ENCODE results near the gene AP3B1. TPM values are rescaled to one million over a fixed set of nuclear protein-coding genes. Genes with fewer than 3 reads are reported as not detected.
"Not testable (repeated sequence)": the region's sequence is repeated elsewhere in the genome, so short reads cannot be mapped to it uniquely, and the experiment has no call there.

AP3B1 gene
- total RNA-seq, 1 experiment from 2014 or later: 41.1 TPM

- Histone ChIP-seq H3K9me3 (no peaks in the 10 kb centered on the region), H3K4me3 (no peak overlapping the region), H3K27me3 (no peaks in the 10 kb centered on the region), H3K36me3 (no peaks in the 10 kb centered on the region)
- no peak for DNase-seq
Measured at GRCh38 chr5:78232163-78232562, 62.3 kb downstream of the AP3B1 start.

DNA sequence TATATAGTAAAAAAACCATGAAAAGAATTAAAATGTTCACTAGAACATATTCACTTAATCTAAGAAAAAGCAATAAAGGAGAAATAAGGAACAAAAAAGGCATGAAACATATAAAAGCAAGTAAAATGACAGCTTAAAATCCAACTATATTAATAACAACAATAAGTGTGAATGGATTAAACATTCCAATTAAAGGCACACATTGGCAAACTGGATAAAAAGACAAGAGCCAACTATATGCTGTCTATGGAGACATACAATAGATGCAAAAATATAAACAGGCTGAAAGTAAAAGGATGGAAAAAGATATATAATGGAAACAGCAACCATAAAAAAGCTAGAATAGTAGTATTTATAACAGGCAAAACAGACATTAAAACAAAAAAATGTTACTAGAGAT, 70.1 kb downstream of the AP3B1 start:
- Histone ChIP-seq H3K36me3 (peaks cover 7% of the 10 kb centered on the region), H3K4me3 (no peak overlapping the region), H3K9me3 (no peaks in the 10 kb centered on the region), H3K27me3 (no peaks in the 10 kb centered on the region)
- no peak for DNase-seq

GRCh38 chr5:78221964-78222451, 72.5 kb downstream of the AP3B1 start:
- Histone ChIP-seq H3K36me3 (peaks cover 7% of the 10 kb centered on the region), H3K27me3 (no peaks in the 10 kb centered on the region), H3K4me3 (no peak overlapping the region), H3K9me3 (no peaks in the 10 kb centered on the region)
- DNase-seq: no peak

DNA sequence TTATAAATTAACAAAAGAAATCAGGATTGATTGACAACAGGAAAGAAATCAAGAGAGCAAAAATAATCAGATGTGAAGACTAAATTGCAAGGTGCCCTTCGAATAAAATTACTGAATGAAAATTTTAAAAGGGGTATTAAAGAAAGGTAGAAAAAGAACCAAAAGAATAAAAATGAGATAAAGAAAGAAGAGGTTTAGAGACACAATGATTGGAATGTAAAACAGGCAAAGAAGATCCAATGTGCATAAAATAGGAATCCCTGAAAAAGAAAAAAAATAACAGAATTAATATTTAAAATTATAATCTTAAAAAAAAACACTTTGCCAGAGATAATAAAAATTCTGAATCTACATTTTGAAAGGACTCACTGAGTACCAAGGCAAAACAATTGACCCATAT, 73.0 kb downstream of the AP3B1 start:
- H3K27me3 ChIP-seq: no peaks in the 10 kb centered on the region
- DNase-seq: no peak
- peaks cover 7% of the 10 kb centered on the region for H3K36me3 ChIP-seq
- no peaks in the 10 kb centered on the region for H3K9me3 ChIP-seq
- H3K4me3 ChIP-seq: no peak overlapping the region

DNA sequence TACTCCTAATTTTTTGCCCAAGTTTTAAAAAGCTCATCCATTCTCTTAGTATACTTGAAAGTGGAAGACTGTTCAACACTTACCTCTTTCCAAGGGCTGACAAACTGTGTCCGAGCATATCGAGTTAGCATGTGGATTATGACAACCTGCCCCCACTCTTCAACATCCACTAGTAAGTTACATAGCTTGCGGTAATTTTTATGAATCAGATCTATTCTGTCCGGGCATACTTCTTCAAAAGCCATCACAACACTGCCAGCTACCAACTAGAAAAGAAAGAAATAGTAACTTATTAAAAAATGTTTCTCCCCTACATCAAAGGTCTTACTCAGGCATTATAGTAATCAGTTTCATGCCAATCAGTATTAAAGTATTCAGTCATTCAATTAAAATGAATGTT, 78.5 kb downstream of the AP3B1 start:
- Histone ChIP-seq H3K4me3 (no peak overlapping the region), H3K9me3 (no peaks in the 10 kb centered on the region), H3K27me3 (no peaks in the 10 kb centered on the region), H3K36me3 (no peaks in the 10 kb centered on the region)
- DNase-seq: no peak

DNA sequence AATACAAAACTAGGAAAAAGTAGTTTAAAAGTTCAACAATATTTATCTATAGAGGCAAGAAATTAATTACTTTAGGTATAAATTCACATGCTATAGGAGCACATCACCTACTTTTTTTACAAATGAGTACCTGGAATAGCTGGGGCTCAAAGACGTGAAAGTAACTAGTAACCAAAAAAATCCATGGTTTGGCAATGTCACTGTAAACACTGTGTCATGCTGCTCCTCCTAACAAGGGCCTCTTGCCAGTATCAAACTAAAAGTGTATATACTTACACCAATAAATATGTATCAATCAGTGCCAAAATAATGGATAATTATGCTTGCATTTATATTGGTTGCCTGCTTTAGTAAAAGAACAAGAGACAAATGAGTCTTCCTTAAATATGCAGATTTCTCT, 78.9 kb downstream of the AP3B1 start:
- Histone ChIP-seq H3K27me3 (no peaks in the 10 kb centered on the region), H3K4me3 (no peak overlapping the region), H3K9me3 (no peaks in the 10 kb centered on the region), H3K36me3 (no peaks in the 10 kb centered on the region)
- no peak for DNase-seq

GRCh38 chr5:78213799-78214198, 80.7 kb downstream of the AP3B1 start:
- Histone ChIP-seq H3K27me3 (no peaks in the 10 kb centered on the region), H3K9me3 (no peaks in the 10 kb centered on the region), H3K36me3 (no peaks in the 10 kb centered on the region)

GRCh38 chr5:78211052-78211451, 83.4 kb downstream of the AP3B1 start:
- H3K9me3 ChIP-seq: no peaks in the 10 kb centered on the region
- no peak for DNase-seq
- H3K4me3 ChIP-seq: no peak overlapping the region
- no peaks in the 10 kb centered on the region for H3K27me3 ChIP-seq
- peaks cover 5% of the 10 kb centered on the region; the same call in 1 of the 2 replicates for H3K36me3 ChIP-seq

More at GRCh38 chr5:78213799-78214198, 80.7 kb downstream of the AP3B1 start:
- DNase-seq: no peak
- no peak overlapping the region for H3K4me3 ChIP-seq

DNA sequence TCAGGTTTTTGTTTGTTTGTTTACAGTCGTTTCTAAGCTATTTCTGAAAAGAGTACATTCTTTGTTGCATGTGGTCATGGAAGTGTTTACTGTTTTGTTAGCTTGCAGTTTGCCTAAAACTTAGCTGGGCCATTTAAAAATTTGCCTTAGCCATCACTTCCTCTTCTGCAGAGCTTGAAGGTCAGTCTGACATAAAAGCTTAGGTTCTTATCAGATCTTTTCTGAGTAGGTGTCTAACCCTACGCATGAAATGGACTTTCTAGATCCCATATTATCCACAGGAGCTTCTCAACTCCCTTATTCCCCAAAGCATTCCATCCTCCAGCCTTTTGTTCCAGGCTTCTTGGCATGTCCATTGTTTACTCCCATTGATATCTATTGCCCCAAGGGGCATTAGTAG, 90.3 kb downstream of the AP3B1 start:
- no peaks in the 10 kb centered on the region for H3K27me3 ChIP-seq
- H3K4me3 ChIP-seq: no peak overlapping the region
- no peak for DNase-seq
- H3K36me3 ChIP-seq: peaks cover 18% of the 10 kb centered on the region
- peaks cover 2% of the 10 kb centered on the region; the same call in 1 of the 2 replicates for H3K9me3 ChIP-seq

DNA sequence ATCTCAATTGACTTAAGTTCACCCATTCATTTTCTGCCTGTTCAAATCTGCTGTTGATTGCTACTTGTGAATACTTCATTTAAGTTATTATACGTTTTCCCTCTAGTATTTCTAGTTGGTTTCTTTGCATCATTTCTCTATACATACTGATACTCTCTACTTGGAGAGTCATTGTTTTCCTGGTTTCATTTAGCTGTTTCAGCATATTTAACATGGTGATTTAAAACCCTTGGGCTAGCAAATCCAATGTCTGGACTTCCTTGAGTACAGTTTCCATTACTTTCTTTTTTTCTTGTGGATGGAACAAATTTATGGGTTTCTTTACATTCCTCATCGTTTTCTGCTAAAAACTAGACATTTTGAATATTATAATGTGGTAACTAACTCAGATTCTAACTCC, 90.7 kb downstream of the AP3B1 start:
- Histone ChIP-seq H3K27me3 (no peaks in the 10 kb centered on the region), H3K9me3 (peaks cover 2% of the 10 kb centered on the region; the same call in 1 of the 2 replicates), H3K36me3 (peaks cover 18% of the 10 kb centered on the region), H3K4me3 (no peak overlapping the region)
- DNase-seq: no peak

DNA sequence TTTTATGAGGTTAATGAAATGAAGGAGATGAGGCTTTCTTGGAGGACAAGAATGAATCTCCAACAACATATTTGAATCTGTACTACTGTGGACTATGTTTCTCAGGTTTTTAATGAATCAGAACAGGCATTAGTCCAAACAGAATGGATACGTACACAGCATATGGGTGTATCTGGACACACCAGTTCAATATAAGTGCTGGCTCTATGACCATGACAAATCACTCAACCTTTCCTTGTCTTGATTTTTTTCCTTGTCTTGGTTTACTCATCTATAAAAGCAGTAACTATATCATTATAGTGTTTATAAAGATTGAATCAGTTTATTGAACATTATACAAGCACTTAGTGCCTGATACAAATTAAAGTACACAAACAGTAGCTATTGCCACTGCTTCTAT, 104.1 kb downstream of the AP3B1 start:
- H3K4me3 ChIP-seq: no peak overlapping the region
- no peaks in the 10 kb centered on the region for H3K27me3 ChIP-seq
- DNase-seq: no peak
- H3K9me3 ChIP-seq: no peaks in the 10 kb centered on the region
- peaks cover 6% of the 10 kb centered on the region for H3K36me3 ChIP-seq

DNA sequence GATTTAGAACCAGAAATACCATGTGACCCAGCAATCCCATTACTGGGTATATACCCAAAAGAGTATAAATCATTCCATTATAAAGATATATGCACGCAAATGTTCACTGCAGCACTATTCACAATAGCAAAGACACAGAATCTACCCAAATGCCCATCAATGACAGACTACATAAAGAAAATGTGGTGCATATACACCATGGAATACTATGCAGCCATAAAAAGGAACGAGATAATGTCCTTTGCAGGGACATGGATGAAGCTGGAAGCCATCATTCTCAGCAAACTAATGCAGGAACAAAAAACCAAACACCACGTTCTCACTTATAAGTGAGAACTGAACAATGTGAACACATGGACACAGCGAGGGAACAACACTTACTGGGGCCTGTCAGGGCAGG, 105.8 kb downstream of the AP3B1 start:
- not testable (repeated sequence) for H3K36me3 ChIP-seq, H3K27me3 ChIP-seq, H3K9me3 ChIP-seq, DNase-seq, H3K4me3 ChIP-seq

- Histone ChIP-seq H3K9me3 (no peaks in the 10 kb centered on the region), H3K4me3 (no peak overlapping the region), H3K36me3 (peaks cover 6% of the 10 kb centered on the region), H3K27me3 (no peaks in the 10 kb centered on the region)
- no peak for DNase-seq
Measured at GRCh38 chr5:78187172-78187571, 107.3 kb downstream of the AP3B1 start.

GRCh38 chr5:78182838-78183237, 111.7 kb downstream of the AP3B1 start:
- Histone ChIP-seq H3K4me3 (no peak overlapping the region), H3K9me3 (no peaks in the 10 kb centered on the region), H3K36me3 (peaks cover 8% of the 10 kb centered on the region; the same call in 1 of the 2 replicates), H3K27me3 (no peaks in the 10 kb centered on the region)
- no peak for DNase-seq

- Histone ChIP-seq H3K36me3 (peaks cover 37% of the 10 kb centered on the region), H3K9me3 (no peaks in the 10 kb centered on the region), H3K4me3 (no peak overlapping the region), H3K27me3 (no peaks in the 10 kb centered on the region)
- no peak for DNase-seq
Measured at GRCh38 chr5:78178356-78178755, 116.1 kb downstream of the AP3B1 start.

- not testable (repeated sequence) for DNase-seq, H3K4me3 ChIP-seq, H3K9me3 ChIP-seq, H3K27me3 ChIP-seq
- H3K36me3 ChIP-seq: peaks cover 42% of the 10 kb centered on the region
Measured at GRCh38 chr5:78170335-78170734, 124.2 kb downstream of the AP3B1 start.

DNA sequence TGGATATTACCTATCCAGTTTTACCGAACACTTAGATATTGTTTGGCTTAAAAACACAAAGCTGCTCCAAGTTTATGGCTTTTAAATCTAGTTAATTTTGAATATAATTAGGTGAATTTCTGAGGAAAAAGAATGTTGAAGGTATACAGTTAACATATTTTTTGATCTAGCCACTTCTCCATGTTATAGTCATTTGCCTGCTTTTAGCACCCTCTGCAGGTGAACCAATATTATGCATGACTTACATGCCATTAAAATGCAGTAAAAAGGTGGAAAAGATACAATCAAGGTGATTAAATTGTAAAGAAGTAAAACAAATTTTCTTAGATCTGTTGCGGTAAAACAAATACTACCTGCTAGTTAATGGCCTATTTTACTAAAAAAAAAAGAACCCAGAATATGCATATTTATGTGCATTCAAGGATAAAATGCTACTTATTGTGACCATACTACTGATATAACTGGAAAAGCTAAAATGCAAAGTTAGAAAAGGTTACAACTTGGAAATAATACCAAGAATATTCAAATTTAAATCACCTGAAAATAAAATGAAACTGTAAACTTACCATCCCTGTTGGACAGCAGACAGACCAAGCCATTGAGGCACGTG, 132.1 kb downstream of the AP3B1 start:
- H3K4me3 ChIP-seq: no peak overlapping the region
- DNase-seq: no peak
- no peaks in the 10 kb centered on the region for H3K9me3 ChIP-seq
- peaks cover 7% of the 10 kb centered on the region for H3K36me3 ChIP-seq
- no peaks in the 10 kb centered on the region for H3K27me3 ChIP-seq

GRCh38 chr5:78157001-78157400, 137.5 kb downstream of the AP3B1 start:
- Histone ChIP-seq H3K36me3 (peaks cover 34% of the 10 kb centered on the region), H3K9me3 (no peaks in the 10 kb centered on the region)

More at GRCh38 chr5:78157001-78157400, 137.5 kb downstream of the AP3B1 start:
- H3K4me3 ChIP-seq: no peak overlapping the region
- no peak for DNase-seq
- no peaks in the 10 kb centered on the region for H3K27me3 ChIP-seq
